ENCODE measurements around the gene CRLF1. TPM values are rescaled to one million over a fixed set of nuclear protein-coding genes. Genes with fewer than 3 reads are reported as not detected.
A peak's percentile ranks its signal among the peaks of the same experiment; 100 is the strongest.
"Not testable (repeated sequence)": the region's sequence is repeated elsewhere in the genome, so short reads cannot be mapped to it uniquely, and the experiment has no call there.

The CRLF1 gene
- total RNA-seq, 8 experiments from 2014 or later: 1.5 to 18.3 (median 4.7) TPM

- not testable (repeated sequence) for H3K27ac ChIP-seq; H3K4me3 ChIP-seq; ATAC-seq (replicated peaks in 6 of 8)
- WGBS, 10 experiments: 83 to 100% (median 92%) methylated on average over 1 to 3 of the region's 5 CpGs; no CpG with 5 or more reads in 6 of the 10 experiments
- peaks cover 12 to 21% of the 10 kb centered on the region in 2 donors for H3K4me1 ChIP-seq (replicated peaks in 1 of 2)
- in situ Hi-C loops (cut with MboI; ENCODE audit: low pct_unique_long_range_greater_than_20kb in 2 of 9, low sequenced_read_pairs in 9 of 9, unreplicated experiment in 9 of 9): loop anchor here in 6 of 9 experiments (10.0 to 25.0 kb wide), 4 partner anchors 245 to 395 kb away; partner anchors contain the start of gene UPF1 (in 3 of the 6)
These were observed 13.9 kb downstream of the CRLF1 start for GRCh38 chr19:18592732-18593131.

- 10 to 100% (median 80%) methylated on average over 1 to 9 of the region's 22 CpGs; no CpG with 5 or more reads in 2 of the 10 experiments for WGBS, 10 experiments
- Histone ChIP-seq H3K4me1 (replicated peaks in 1 of 2) (peaks cover 12 to 20% of the 10 kb centered on the region in 2 donors), H3K4me3 (no peak overlapping the region), H3K27ac (no peak overlapping the region)
- in situ Hi-C loops (cut with MboI; ENCODE audit: low pct_unique_long_range_greater_than_20kb in 2 of 9, low sequenced_read_pairs in 9 of 9, unreplicated experiment in 9 of 9): loop anchor here in 6 of 9 experiments (10.0 to 25.0 kb wide), 4 partner anchors 245 to 395 kb away; partner anchors contain the start of gene UPF1 (in 3 of the 6)
- no peak for ATAC-seq (replicated peaks in 6 of 8)
These were observed 14.7 kb downstream of the CRLF1 start for GRCh38 chr19:18591735-18592385.

- Histone ChIP-seq H3K4me3 (peak overlapping the region; percentile 78 to 96 (median 90)), H3K27ac (peak overlapping the region; percentile 81 to 88), H3K4me1 (replicated peaks in 1 of 2) (peaks cover 12 to 17% of the 10 kb centered on the region in 2 donors)
- in situ Hi-C loops (cut with MboI; ENCODE audit: low pct_unique_long_range_greater_than_20kb in 2 of 9, low sequenced_read_pairs in 9 of 9, unreplicated experiment in 9 of 9): loop anchor here in 6 of 9 experiments (10.0 to 25.0 kb wide), 4 partner anchors 247 to 397 kb away; partner anchors contain the start of gene UPF1 (in 3 of the 6)
- peak in 5 of 8 experiments; percentile 64 to 74 (median 70) for ATAC-seq (replicated peaks in 6 of 8)
- 0 to 100% (median 48%) methylated on average over 1 to 13 of the region's 40 CpGs for WGBS, 10 experiments
These were observed 16.0 kb downstream of the CRLF1 start for GRCh38 chr19:18590273-18591272.

GRCh38 chr19:18589380-18590272, 17.0 kb downstream of the CRLF1 start:
- WGBS, 10 experiments: 0 to 15% (median 2%) methylated on average over 2 to 14 of the region's 52 CpGs; no CpG with 5 or more reads in 2 of the 10 experiments
- peak; percentile 36 to 72 (median 48) for ATAC-seq (replicated peaks in 6 of 8)
- Histone ChIP-seq H3K27ac (peak overlapping the region; percentile 87 to 88), H3K4me3 (peak overlapping the region; percentile 78 to 96 (median 90)), H3K4me1 (replicated peaks in 1 of 2) (peaks cover 5 to 8% of the 10 kb centered on the region in 2 donors)
- in situ Hi-C loops (cut with MboI; ENCODE audit: low pct_unique_long_range_greater_than_20kb in 2 of 9, low sequenced_read_pairs in 9 of 9, unreplicated experiment in 9 of 9): loop anchor here in 6 of 9 experiments (10.0 to 25.0 kb wide), 4 partner anchors 248 to 398 kb away; partner anchors contain the start of gene UPF1 (in 3 of the 6)

GRCh38 chr19:18588611-18589379, 17.8 kb downstream of the CRLF1 start, which contains the start of gene REX1BD:
REX1BD (plus strand) TSS chr19:18588798; CDS start chr19:18588802, 4 bp downstream.
- in situ Hi-C loops (cut with MboI; ENCODE audit: low pct_unique_long_range_greater_than_20kb in 2 of 9, low sequenced_read_pairs in 9 of 9, unreplicated experiment in 9 of 9): loop anchor here in 5 of 9 experiments (25.0 kb wide), 3 partner anchors 249 to 399 kb away; partner anchors contain the start of gene UPF1 (in 3 of the 5)
- peak within 1 kb of the TSS; percentile 87 to 88 for H3K27ac ChIP-seq
- peaks cover 3% of the 10 kb centered on the region in 2 donors for H3K4me1 ChIP-seq (replicated peaks in 1 of 2)
- 0% methylated on average over 2 to 8 of the region's 72 CpGs; no CpG with 5 or more reads in 6 of the 10 experiments for WGBS, 10 experiments
- H3K4me3 ChIP-seq: peak within 1 kb of the TSS; percentile 78 to 96 (median 90)
- ATAC-seq (replicated peaks in 6 of 8): peak; percentile 57 to 87 (median 66)

- ATAC-seq (replicated peaks in 6 of 8): peak in 2 of 8 experiments; percentile 1 to 2
- Histone ChIP-seq H3K4me1 (replicated peaks in 1 of 2) (peaks cover 0 to 3% of the 10 kb centered on the region in 2 donors), H3K27ac (peak overlapping the region; percentile 87 to 88), H3K4me3 (peak overlapping the region; percentile 78 to 96 (median 90))
- 4 to 80% (median 43%) methylated on average over 1 to 14 of the region's 16 CpGs; no CpG with 5 or more reads in 2 of the 10 experiments for whole genome bisulfite sequencing, 10 experiments
- in situ Hi-C loops (cut with MboI; ENCODE audit: low pct_unique_long_range_greater_than_20kb in 2 of 9, low sequenced_read_pairs in 9 of 9, unreplicated experiment in 9 of 9): loop anchor here in 5 of 9 experiments (25.0 kb wide), 3 partner anchors 249 to 399 kb away; partner anchors contain the start of gene UPF1 (in 3 of the 5)
These were observed 18.5 kb downstream of the CRLF1 start for GRCh38 chr19:18587962-18588610.

- in situ Hi-C loops (cut with MboI; ENCODE audit: low pct_unique_long_range_greater_than_20kb in 2 of 9, low sequenced_read_pairs in 9 of 9, unreplicated experiment in 9 of 9): loop anchor here in 5 of 9 experiments (25.0 kb wide), 3 partner anchors 250 to 400 kb away; partner anchors contain the start of gene UPF1 (in 3 of the 5)
- no peak for ATAC-seq (replicated peaks in 6 of 8)
- peaks cover 0 to 3% of the 10 kb centered on the region in 2 donors for H3K4me1 ChIP-seq (replicated peaks in 1 of 2)
- no peak overlapping the region for H3K4me3 ChIP-seq
- WGBS, 10 experiments: 80 to 100% (median 94%) methylated on average over 2 to 9 of the region's 12 CpGs; no CpG with 5 or more reads in 1 of the 10 experiments
- H3K27ac ChIP-seq: no peak overlapping the region
These were observed 19.0 kb downstream of the CRLF1 start for GRCh38 chr19:18587561-18587960.

GRCh38 chr19:18586306-18586705, 20.3 kb downstream of the CRLF1 start:
- 30 to 100% (median 80%) methylated on average over 1 to 2 of the region's 2 CpGs; no CpG with 5 or more reads in 5 of the 10 experiments for WGBS, 10 experiments
- ATAC-seq (replicated peaks in 6 of 8): no peak
- H3K4me3 ChIP-seq: no peak overlapping the region
- in situ Hi-C loops (cut with MboI; ENCODE audit: low pct_unique_long_range_greater_than_20kb in 2 of 9, low sequenced_read_pairs in 9 of 9, unreplicated experiment in 9 of 9): loop anchor here in 5 of 9 experiments (25.0 kb wide), 3 partner anchors 251 to 401 kb away; partner anchors contain the start of gene UPF1 (in 3 of the 5)
- H3K4me1 ChIP-seq (replicated peaks in 1 of 2): peaks cover 0 to 3% of the 10 kb centered on the region in 2 donors
- no peak overlapping the region for H3K27ac ChIP-seq

- peak in 1 of 8 experiments; percentile 9 for ATAC-seq (replicated peaks in 6 of 8)
- WGBS, 10 experiments: 38 to 100% (median 61%) methylated on average over 1 to 7 of the region's 7 CpGs; no CpG with 5 or more reads in 1 of the 10 experiments
- Histone ChIP-seq H3K27ac (no peak overlapping the region), H3K4me1 (replicated peaks in 1 of 2) (no peaks in the 10 kb centered on the region), H3K4me3 (no peak overlapping the region)
- in situ Hi-C loops (cut with MboI; ENCODE audit: low pct_unique_long_range_greater_than_20kb in 2 of 9, low sequenced_read_pairs in 9 of 9, unreplicated experiment in 9 of 9): loop anchor here in 5 of 9 experiments (25.0 kb wide), 3 partner anchors 257 to 407 kb away; partner anchors contain the start of gene UPF1 (in 3 of the 5)
These were observed 26.3 kb downstream of the CRLF1 start for GRCh38 chr19:18580311-18580710.

- H3K4me1 ChIP-seq (replicated peaks in 1 of 2): peaks cover 8% of the 10 kb centered on the region in 2 donors
- no peak overlapping the region for H3K27ac ChIP-seq
- peak in 2 of 8 experiments; percentile 14 to 20 for ATAC-seq (replicated peaks in 6 of 8)
- in situ Hi-C loops (cut with MboI; ENCODE audit: low pct_unique_long_range_greater_than_20kb in 2 of 9, low sequenced_read_pairs in 9 of 9, unreplicated experiment in 9 of 9): loop anchor here in 5 of 9 experiments (25.0 kb wide), 3 partner anchors 260 to 410 kb away; partner anchors contain the start of gene UPF1 (in 3 of the 5)
- 60 to 100% (median 88%) methylated on average over 1 to 14 of the region's 21 CpGs for WGBS, 10 experiments
- H3K4me3 ChIP-seq: no peak overlapping the region
These were observed 29.2 kb downstream of the CRLF1 start for GRCh38 chr19:18577365-18577914.

Measured in motor neuron (in vitro differentiated cells).